IPS DF 4.7 (cell line): ENCODE results near the gene RGS7.
A peak's percentile ranks its signal among the peaks of the same experiment; 100 is the strongest.
"Not testable (repeated sequence)": the region's sequence is repeated elsewhere in the genome, so short reads cannot be mapped to it uniquely, and the experiment has no call there.

ENCODE experiments used
- DNase-seq: peaks from one replicate; pipeline ENCODE4 v3.0.0-alpha.2; 2013; ENCODE audit warnings: low spot score; ENCODE audit errors: extremely low read depth

The RGS7 gene

DNA sequence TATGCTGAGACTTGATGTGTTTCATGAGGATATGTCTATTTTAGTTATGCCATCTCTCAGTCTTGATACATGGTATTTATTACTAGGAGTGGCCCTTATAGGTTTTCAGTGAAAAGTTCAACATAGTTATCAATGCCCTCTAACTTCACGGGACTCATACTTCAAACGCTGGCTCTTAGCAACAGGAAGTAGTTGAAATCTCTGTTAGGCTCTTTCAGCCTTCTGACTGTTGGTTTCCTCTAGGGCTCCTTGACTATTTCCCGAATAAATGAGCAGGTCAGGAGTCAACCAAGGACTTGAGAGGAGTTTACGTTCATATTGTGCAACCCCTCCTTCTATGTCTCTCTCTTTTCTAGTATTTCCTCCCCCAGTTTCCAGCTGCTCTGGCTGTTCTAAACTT lies 141.8 kb downstream of the RGS7 start:
- DNase-seq: no peak

DNA sequence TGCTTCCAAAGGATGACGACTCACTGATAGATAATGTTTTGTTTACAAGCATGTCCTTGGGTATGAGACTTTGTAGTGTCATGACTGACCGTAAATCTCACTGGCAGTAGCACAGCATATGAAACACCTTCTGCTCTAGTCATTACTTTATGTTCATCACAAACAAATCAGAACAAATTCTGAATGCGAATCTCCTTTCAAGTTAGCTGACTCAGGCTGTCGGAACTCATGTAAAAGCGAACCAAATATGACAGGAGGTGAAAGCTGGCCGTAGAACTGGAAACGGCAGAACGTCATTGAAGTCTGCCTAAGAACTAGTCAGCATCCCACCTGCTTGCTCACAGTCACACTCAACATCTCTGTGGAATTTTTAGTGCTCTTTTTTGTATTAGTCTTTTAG lies 143.9 kb downstream of the RGS7 start:
- DNase-seq: no peak

DNA sequence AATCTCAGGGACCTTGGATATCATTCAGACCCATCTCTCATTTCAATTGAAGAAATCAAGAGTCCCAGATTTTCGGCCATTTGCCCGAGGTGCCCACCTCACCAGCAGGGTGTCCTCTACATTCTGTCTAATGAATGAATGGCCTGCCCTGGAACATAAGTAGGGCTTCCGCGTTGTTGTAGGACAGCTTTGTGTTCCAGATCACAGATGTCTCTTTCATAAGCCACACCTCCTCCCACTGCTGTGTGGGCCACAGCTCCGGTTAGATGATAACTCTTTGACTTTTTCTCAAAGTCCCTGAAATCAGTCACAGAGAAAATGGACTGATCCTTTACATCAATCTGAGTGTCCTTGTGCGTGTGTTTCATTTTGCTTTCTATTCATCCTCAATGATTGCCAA lies 144.4 kb downstream of the RGS7 start:
- DNase-seq: no peak

DNA sequence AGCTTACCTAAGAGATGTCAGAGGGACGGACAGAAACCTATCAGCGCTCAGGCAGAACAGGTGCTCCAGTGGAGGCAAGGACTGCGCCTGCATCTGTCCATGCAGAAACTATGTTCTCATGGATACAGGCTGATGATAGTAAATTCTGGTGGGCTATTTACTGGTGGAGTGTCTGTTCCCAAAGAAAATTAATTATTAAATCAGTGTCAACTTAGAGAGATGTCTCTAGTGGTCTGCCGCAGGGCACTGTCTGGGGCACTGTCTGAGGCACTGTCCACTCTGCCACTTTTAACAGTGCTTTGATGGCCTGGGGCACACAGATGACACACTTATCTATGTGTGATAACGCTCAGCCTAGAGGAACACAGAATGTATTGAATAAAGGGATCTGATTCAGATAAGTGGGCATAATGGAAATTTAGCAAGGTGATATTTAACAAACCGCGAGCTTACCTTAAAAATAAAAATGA lies 148.1 kb downstream of the RGS7 start:
- DNase-seq: no peak

DNA sequence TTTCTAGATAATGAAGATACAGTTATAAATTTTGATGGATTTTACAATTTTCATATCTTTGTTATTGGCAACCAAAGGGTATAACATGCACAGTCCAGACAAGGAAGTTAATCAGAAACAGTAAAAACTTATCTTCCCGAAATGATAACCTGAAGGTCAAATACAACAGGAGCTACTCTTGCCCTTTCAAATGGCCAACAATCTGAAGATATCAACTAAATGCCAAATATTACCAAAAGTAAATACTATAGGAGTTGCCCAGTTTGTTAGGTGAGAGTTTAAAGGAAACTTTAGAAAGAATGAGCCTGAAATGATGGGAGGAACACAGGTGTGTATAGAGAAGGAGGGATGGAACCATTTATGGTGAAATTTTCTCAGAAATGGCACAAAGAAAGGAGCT lies 153.2 kb downstream of the RGS7 start:
- no peak for DNase-seq

DNA sequence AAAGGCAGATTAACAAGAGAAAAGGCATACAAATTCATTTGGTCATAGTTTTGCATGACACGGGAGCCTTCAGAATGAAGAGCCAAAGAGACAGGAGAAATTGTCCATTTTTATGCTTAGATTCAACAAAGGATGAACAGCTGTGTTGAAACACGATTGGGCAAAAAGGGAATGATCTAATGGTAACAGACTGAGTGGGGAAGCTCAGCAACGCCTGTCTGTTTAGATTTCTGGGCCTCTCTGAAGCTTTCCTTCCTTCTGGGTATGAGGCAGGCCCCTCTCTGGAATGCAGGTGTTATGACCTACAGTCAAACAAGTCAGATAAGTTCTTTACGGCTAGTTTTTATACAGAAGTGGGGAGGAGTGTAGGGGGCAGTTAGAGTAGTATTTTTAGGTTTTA lies 154.6 kb downstream of the RGS7 start:
- no peak for DNase-seq

DNA sequence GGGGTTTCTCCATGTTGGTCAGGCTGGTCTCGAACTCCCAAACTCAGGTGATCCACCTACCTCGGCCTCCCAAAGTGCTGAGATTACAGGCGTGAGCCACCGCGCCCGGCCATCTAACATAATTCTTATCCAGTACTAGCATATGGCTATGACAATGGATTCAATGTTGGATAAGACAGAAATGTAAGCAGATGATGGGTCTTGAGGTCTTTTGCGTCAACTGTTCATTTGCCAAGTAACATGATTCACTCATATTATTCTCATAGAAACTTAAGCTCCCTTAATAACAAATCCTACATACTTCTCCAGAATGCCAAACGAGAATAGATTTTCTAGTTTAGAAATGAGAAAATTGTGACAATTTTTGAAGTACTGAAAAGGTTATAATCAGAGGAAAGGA lies 170.3 kb downstream of the RGS7 start:
- no peak for DNase-seq

DNA sequence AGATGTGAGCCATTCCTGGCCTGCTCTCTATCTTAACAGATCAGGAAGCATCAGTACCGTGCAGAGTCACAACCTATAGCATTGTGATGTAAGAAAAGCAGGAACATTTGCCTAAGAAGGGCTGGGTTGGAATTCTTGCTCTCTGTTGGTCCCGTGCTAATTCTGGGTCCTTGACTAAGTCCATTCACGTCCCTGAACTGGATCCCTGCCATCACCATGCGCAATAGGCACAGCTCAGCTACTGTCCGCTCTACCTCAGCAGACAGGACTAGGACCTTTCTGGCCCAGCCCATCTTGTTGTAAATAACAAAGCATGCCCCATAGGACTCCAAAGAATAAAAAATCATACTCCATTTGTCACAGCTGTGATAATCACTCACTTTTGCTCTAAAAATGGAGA lies 175.0 kb downstream of the RGS7 start:
- DNase-seq: no peak

DNA sequence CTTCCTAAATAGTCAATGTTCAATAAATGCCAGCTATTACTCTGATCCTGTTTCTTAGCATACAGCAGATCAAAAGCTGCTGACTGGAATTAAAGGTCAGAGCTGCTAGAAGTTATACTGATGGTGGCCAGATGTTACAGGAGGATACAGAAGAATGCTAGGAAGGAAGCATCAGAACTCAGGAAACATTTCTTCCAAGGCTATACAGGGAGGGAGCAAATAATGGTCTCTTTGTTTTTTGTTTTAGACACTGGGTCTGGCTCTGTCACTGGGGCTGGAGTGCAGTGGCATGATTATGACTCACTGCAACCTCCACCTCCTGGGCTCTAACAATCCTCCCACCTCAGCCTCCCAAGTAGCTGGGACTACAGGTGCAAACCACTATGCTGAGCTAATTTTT lies 175.5 kb downstream of the RGS7 start:
- no peak for DNase-seq

DNA sequence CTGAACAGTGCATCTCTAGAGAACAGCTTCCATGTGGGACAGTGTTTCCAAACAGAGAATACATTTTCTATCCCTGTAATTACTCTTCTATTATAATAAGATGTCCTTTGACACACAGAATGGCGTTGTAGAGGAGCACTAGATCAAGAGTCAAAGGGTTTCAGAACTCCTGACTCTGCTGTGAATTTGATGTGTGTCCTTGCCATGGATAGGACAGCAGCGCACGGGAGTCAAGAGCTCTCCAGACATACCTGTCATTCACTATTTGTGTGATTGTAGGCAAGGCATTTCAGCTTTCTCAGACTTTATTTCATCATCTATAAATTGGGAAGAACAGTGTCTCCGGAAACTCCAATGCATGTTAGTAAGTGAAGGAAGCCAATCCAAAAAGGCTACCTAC lies 176.4 kb downstream of the RGS7 start:
- no peak for DNase-seq

DNA sequence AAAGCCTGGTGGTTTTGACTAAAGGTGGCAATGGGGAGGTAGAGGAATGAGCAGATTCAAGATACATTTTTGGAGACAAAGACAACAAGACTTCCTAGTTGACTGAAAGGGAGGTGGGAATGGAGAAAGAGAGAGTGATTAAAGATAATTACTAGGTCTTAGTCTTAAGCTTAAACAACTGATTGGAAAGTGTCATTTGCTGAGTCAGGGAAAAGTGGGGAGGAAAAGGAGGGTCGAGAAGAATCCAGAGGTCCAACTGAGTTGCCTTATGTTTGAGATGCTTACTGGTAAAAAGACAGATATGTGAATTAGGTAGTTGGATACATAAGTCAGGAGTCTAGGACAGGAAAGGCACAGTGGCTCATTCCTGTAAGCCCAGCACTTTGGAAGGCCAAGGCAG lies 179.3 kb downstream of the RGS7 start:
- no peak for DNase-seq

DNA sequence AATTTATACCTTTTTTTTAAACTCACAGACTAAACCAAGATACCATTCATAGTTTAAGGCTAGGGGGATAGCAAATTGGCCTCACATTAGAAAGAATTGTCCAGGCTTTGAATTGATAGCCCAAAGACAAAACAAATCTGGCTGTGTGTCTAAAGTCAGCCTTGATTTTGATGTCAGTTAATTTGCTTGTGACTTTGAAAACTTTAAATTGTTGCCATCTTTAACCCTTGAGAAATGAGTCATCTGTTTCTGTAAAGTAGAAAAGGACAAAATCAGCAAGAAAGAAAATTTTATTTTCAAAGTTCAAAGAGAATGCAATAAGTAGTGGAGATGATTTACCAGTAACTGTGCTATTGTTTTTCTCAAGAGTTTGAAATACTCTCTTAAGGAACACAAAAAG lies 184.5 kb downstream of the RGS7 start:
- no peak for DNase-seq

DNA sequence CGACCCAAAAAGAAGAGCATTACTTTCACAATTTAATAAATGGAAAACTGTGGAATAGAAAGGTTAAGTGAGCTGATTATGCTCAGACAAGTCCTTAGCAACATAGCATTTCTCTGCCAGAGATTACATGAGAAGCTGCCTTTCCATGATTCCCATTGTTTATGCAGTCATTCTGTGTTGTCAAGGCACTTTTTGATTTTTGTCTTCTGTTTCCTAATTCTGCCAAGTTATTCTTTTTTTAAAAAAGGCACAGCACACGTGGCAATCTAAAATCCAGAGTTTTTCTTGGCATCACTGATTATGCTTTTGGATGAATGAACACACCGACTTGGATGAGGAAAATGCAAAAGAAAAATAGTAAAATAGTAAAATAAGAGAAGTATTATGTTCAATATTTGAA lies 185.0 kb downstream of the RGS7 start:
- DNase-seq: no peak

DNA sequence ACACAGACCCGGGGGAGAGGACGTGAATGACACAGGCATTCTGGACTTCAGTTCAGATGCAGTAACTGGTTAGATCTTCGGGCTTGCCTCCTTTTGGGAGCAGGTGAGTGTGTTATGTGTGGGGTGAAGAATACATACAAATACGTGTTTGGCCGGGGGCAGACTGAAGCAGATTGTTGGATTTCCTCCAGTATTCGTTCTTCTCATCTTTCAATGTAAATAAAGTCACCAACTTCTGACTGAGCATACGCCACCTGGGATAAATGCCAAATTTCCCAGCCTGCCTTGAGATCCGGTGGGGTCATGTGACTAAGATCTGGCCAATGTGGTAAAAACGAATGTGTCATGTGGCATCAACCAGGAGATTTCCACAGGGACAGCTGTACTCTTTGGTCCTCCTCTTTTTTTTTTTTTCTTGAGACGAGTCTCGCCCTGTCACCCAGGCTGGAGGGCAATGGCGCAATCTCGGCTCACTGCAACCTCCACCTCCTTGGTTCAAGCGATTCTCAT lies 189.8 kb downstream of the RGS7 start:
- DNase-seq: no peak

DNA sequence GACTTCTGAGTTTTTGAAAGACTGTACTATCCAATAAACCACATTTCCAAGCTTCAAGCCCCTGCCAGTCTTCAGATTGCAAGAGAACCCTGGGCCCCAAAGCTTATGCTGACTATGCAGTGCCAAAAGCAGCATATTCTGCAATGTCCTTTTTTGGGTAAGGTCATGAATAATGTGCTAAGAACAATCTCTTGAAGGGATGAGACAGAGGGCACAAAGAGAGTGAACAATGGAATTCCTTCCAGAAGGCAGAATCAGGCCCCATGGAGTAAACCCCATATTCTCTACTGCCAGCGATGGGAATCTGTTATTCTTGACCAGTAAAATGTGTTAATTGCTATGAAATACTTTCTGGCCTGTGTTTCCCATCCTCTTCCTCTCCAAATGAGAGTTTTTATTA lies 190.4 kb downstream of the RGS7 start:
- no peak for DNase-seq

DNA sequence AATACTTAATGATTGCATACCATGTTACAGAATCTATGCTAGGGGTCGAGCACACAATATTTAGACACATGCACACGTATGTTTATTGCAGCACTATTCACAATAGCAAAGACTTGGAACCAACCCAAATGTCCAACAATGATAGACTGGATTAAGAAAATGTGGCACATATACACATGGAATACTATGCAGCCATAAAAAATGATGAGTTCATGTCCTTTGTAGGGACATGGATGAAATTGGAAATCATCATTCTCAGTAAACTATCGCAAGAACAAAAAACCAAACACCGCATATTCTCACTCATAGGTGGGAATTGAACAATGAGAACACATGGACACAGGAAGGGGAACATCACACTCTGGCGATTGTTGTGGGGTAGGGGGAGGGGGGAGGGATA lies 191.7 kb downstream of the RGS7 start:
- not testable (repeated sequence) for DNase-seq

DNA sequence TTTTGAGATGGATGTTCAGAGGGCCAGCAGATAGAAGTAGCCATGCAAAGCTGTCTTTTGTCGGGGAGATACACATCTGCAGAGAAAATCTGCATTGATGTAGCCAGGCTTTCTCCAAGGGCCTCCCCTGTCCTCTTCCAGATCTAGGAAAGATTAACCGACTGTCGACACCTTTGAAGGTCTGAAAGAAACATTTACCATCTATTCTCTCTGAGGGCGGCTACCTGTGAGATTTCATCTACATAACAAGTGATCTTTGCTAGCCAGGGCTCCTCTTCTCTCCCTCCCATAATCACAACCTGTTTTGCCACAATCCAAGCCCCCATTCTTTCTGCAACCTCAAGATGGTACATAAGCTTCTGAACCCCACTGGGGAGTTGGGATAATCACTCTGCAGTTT lies 193.6 kb downstream of the RGS7 start:
- peak; percentile 41 for DNase-seq

DNA sequence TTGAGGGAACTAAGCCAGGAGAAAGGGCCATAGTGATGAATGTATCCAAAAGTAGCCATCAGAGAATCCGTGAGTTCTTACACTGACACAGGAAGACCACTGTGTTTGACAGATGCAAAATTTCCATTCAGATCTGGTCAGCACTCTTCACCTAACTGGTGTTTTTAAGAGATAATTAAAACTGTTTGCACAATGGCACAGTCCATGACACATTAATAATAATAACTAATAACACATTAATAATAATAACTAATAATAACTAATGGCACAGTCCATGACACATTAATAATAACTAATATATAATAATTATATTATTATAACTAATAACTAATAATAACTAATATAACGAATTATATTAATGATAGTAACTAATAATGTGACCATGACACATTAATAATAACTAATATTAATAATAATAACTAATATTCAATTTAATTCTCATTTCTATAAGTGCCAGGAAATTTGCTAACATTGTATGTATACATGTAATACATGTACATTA lies 195.8 kb downstream of the RGS7 start:
- DNase-seq: no peak

DNA sequence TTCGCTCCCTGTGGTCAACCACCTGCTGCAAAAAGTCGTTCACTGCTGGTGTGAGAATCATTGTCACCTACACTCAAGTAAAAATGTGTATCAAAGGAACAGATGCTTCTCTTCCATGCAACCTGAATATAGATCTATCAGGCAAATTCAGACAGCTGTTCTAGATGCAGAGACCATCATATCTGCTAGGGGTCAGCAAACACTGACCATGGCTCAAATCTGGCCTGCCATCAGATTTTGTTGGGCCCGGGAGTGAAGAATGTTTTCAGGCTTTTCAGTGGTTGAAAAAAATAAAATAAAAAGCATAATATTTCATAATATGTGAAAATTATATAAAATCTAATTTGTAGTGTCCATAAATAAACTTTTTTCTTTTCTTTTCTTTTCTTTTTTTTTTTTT lies 199.6 kb downstream of the RGS7 start:
- no peak for DNase-seq

DNA sequence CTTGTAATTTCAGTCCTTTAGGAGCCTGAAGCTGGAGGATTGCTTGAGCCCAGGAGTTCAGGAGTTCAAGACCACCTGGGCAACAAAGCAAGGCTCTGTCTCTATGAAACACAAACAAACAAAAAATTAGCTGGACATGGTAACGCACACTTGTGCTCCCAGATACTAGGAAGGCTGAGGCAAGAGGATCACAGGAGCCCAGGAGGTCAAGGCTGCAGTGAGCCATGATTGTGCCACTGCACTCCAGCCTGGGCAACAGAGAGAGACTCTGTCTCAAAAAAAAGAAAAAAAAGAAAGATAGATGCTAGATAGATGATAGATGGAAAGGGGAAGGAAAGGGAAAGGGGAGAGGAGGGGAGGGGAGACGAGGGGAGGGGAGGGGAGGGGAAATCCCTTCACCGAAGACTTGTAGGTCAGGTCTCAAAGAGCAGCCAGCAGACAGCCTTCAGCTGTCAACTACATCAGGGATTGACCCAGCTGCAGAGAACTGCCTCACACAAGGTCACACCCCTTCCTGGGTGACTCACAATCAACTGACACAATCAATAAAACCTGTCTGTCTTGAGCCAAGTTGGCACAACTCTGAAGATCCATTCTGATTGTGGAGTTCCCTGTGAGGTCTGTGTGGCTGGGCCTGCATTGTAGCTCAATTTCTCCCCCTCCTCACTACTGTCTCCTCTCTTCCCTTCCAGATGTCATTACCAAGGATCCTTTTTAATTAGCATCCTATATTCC lies 200.6 kb downstream of the RGS7 start:
- no peak for DNase-seq

DNA sequence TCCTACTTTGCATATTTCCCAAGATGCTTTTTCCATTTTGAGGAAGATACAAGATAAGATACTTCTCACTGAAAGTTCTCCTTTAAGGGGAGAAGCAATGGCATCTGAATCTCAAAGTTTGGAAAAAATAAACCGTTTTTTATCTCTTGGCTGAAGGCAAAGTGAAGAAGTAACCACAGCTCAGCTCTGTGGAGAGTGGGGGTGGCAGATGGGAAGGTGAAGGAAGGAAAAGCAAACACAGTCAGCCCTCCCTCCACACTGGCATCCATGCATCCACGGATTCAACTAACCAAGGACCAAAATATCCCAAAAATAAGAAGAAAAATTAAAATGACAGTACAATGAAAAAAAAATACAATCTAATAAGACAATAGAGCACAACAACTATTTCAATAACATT lies 211.1 kb downstream of the RGS7 start:
- DNase-seq: no peak

DNA sequence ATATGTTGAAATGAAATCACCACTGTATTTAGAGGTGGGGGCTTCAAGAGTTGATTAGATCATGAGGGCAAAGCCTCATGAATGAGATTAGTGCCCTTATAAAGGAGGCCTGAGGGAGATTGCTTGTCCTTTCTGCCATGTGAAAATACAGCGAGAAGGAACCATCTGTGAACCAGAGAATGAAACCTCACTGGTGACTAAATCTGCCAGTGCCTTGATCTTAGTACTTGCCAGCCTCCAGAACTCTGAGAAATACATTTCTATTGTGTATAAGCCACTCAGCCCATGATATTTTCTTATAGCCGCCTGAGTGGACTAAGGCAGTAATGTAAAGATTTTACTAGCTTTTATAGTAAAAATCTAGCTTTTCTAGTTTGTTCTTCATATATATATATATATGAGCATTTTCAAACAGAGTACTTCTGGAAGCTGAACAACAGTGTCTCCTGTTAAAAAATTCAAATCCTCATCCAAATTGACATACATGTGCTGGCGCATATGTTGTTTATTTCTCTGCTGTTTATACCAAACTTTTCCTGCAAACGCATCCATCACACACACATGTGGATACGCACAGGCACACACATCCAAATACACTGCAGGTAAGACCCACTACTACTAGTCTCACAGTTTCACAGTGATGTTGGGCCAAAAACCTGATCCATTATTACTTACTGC lies 213.1 kb downstream of the RGS7 start:
- no peak for DNase-seq

DNA sequence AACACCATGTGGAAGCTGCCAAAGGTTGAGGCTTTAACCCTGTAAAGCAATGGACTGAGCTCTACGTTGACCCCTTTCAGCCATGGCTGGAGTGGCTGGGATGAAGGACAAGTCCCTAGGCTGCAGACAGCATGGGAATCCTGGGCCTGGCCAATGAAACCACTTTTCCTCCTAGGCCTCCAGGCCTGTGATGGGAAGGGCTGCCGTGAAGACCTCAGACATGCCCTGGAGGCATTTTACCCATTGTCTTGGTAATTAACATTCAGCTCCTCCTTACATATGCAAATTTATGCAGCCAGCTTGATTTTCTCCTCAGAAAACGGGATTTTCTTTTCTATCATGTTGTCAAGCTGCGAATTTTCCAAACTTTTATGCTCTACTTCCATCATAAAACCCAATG lies 214.5 kb downstream of the RGS7 start:
- DNase-seq: no peak
